ENCODE data around the gene UBR2.

UBR2 gene

GRCh38 chr6:42627044-42627443 is 63.2 kb downstream of the UBR2 start:
- no peak for TF ChIP-seq CTCF (IDR thresholded peaks at IDR 0.05; ENCODE audit: insufficient read depth, low read length, poor library complexity, severe bottlenecking)

GRCh38 chr6:42627674-42628073 is 63.8 kb downstream of the UBR2 start:
- TF ChIP-seq CTCF (IDR thresholded peaks at IDR 0.05; ENCODE audit: insufficient read depth, low read length, poor library complexity, severe bottlenecking) = no peak
- no peak for DNase-seq (ENCODE audit: extremely low read depth, insufficient read length)
- Histone ChIP-seq H3K36me3 (ENCODE audit: control insufficient read depth, insufficient read depth, low read length) (peaks cover 2% of the 10 kb centered on the region), H3K27me3 (replicated peaks; ENCODE audit: control insufficient read depth, insufficient read depth, low read length) (no peaks in the 10 kb centered on the region), H3K4me3 (replicated peaks; ENCODE audit: low read depth, low read length) (no peak overlapping the region)

More at GRCh38 chr6:42627044-42627443, 63.2 kb downstream of the UBR2 start:
- DNase-seq (ENCODE audit: extremely low read depth, insufficient read length) = no peak
- Histone ChIP-seq H3K27me3 (replicated peaks; ENCODE audit: control insufficient read depth, insufficient read depth, low read length) (no peaks in the 10 kb centered on the region), H3K36me3 (ENCODE audit: control insufficient read depth, insufficient read depth, low read length) (peaks cover 2% of the 10 kb centered on the region), H3K4me3 (replicated peaks; ENCODE audit: low read depth, low read length) (no peak overlapping the region)

- Histone ChIP-seq H3K4me3 (replicated peaks; ENCODE audit: low read depth, low read length) (no peak overlapping the region), H3K27me3 (replicated peaks; ENCODE audit: control insufficient read depth, insufficient read depth, low read length) (no peaks in the 10 kb centered on the region), H3K36me3 (ENCODE audit: control insufficient read depth, insufficient read depth, low read length) (peaks cover 2% of the 10 kb centered on the region)
- no peak for DNase-seq (ENCODE audit: extremely low read depth, insufficient read length)
- TF ChIP-seq CTCF (IDR thresholded peaks at IDR 0.05; ENCODE audit: insufficient read depth, low read length, poor library complexity, severe bottlenecking) = no peak
Observed at GRCh38 chr6:42628604-42629003, 64.8 kb downstream of the UBR2 start.

- no peak for TF ChIP-seq CTCF (IDR thresholded peaks at IDR 0.05; ENCODE audit: insufficient read depth, low read length, poor library complexity, severe bottlenecking)
- no peak for DNase-seq (ENCODE audit: extremely low read depth, insufficient read length)
- Histone ChIP-seq H3K4me3 (replicated peaks; ENCODE audit: low read depth, low read length) (no peak overlapping the region), H3K27me3 (replicated peaks; ENCODE audit: control insufficient read depth, insufficient read depth, low read length) (no peaks in the 10 kb centered on the region), H3K36me3 (ENCODE audit: control insufficient read depth, insufficient read depth, low read length) (peaks cover 2% of the 10 kb centered on the region)
Observed at GRCh38 chr6:42629845-42630244, 66.0 kb downstream of the UBR2 start.

GRCh38 chr6:42637681-42638080 is 73.9 kb downstream of the UBR2 start:
- Histone ChIP-seq H3K36me3 (ENCODE audit: control insufficient read depth, insufficient read depth, low read length) (peaks cover 3% of the 10 kb centered on the region), H3K27me3 (replicated peaks; ENCODE audit: control insufficient read depth, insufficient read depth, low read length) (no peaks in the 10 kb centered on the region), H3K4me3 (replicated peaks; ENCODE audit: low read depth, low read length) (no peak overlapping the region)
- no peak for DNase-seq (ENCODE audit: extremely low read depth, insufficient read length)
- TF ChIP-seq CTCF (IDR thresholded peaks at IDR 0.05; ENCODE audit: insufficient read depth, low read length, poor library complexity, severe bottlenecking) = no peak

GRCh38 chr6:42642794-42643193 is 79.0 kb downstream of the UBR2 start:
- no peak for TF ChIP-seq CTCF (IDR thresholded peaks at IDR 0.05; ENCODE audit: insufficient read depth, low read length, poor library complexity, severe bottlenecking)
- Histone ChIP-seq H3K27me3 (replicated peaks; ENCODE audit: control insufficient read depth, insufficient read depth, low read length) (no peaks in the 10 kb centered on the region), H3K36me3 (ENCODE audit: control insufficient read depth, insufficient read depth, low read length) (peaks cover 3% of the 10 kb centered on the region), H3K4me3 (replicated peaks; ENCODE audit: low read depth, low read length) (no peak overlapping the region)
- no peak for DNase-seq (ENCODE audit: extremely low read depth, insufficient read length)

Data from GM06990 (cell line).